ENCODE results near the gene DLL3. TPM values are rescaled to one million over a fixed set of nuclear protein-coding genes. Genes with fewer than 3 reads are reported as not detected.
A peak's percentile ranks its signal among the peaks of the same experiment; 100 is the strongest.

Gene DLL3
- total and polyA plus RNA-seq, 9 of the 15 experiments (the other 6 are each of a cell fraction or from before 2014, with no cell fraction given) = 0.80 to 6.3 (median 1.2) TPM

DNA sequence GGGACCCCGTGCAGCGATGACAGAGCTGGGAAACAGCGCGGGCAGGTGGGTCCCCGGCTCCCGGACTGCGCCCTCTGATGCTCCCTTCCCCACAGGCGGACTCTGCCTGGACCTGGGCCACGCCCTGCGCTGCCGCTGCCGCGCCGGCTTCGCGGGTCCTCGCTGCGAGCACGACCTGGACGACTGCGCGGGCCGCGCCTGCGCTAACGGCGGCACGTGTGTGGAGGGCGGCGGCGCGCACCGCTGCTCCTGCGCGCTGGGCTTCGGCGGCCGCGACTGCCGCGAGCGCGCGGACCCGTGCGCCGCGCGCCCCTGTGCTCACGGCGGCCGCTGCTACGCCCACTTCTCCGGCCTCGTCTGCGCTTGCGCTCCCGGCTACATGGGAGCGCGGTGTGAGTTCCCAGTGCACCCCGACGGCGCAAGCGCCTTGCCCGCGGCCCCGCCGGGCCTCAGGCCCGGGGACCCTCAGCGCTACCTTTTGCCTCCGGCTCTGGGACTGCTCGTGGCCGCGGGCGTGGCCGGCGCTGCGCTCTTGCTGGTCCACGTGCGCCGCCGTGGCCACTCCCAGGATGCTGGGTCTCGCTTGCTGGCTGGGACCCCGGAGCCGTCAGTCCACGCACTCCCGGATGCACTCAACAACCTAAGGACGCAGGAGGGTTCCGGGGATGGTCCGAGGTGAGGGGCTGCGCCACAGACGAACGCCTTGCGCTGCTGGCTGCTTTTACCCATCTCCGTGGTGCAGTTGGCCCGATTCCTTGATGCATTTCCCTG lies 8.4 kb downstream of the DLL3 start (continued):
- TF ChIP-seq REST (IDR thresholded peaks at IDR 0.05; ENCODE audit: borderline replicate concordance) (0 out of 2 replicates have a peak, but pooled peaks have one; percentile 12), REST (CRISPR knock-in tag; IDR thresholded peaks at IDR 0.05; ENCODE audit: low read depth) (no peak), MYC (IDR thresholded peaks at IDR 0.05; ENCODE audit: low read depth, low read length) (peak; percentile 73), MYC (CRISPR knock-in tag; IDR thresholded peaks at IDR 0.05; ENCODE audit: borderline replicate concordance, low read depth) (no peak), ZNF232 (CRISPR knock-in tag; IDR thresholded peaks at IDR 0.05) (peak; percentile 81; the same call in 1 of the 2 replicates), SIN3A (IDR thresholded peaks at IDR 0.05; ENCODE audit: borderline replicate concordance in 2 of 2, control insufficient read depth in 1 of 2, low read depth in 2 of 2, low read length in 2 of 2) (peak; percentile 32 to 55; a peak in 1 of 4 replicates), PURB (CRISPR knock-in tag; IDR thresholded peaks at IDR 0.05; ENCODE audit: low read depth) (no peak), KLF13 (tag; IDR thresholded peaks at IDR 0.05; ENCODE audit: borderline replicate concordance, low read depth) (peak; percentile 11; the same call in 1 of the 2 replicates), STAG1 (CRISPR knock-in tag; IDR thresholded peaks at IDR 0.05; ENCODE audit: borderline replicate concordance) (peak; percentile 33; the same call in 1 of the 2 replicates), RBM17 (IDR thresholded peaks at IDR 0.05; ENCODE audit: borderline replicate concordance, low read depth, low read length) (no peak), SNRNP70 (optimal IDR thresholded peaks at IDR 0.05; ENCODE audit: low read depth, low read length) (no peak)
- TF ChIP-seq, protein P1, sequence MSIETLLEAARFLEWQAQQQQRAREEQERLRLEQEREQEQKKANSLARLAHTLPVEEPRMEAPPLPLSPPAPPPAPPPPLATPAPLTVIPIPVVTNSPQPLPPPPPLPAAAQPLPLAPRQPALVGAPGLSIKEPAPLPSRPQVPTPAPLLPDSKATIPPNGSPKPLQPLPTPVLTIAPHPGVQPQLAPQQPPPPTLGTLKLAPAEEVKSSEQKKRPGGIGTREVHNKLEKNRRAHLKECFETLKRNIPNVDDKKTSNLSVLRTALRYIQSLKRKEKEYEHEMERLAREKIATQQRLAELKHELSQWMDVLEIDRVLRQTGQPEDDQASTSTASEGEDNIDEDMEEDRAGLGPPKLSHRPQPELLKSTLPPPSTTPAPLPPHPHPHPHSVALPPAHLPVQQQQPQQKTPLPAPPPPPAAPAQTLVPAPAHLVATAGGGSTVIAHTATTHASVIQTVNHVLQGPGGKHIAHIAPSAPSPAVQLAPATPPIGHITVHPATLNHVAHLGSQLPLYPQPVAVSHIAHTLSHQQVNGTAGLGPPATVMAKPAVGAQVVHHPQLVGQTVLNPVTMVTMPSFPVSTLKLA (conservative IDR thresholded peaks at IDR 0.05) = peak in 1 of 2 experiments; percentile 90; a peak in 3 of 4 replicates
- TF ChIP-seq, protein P2, sequence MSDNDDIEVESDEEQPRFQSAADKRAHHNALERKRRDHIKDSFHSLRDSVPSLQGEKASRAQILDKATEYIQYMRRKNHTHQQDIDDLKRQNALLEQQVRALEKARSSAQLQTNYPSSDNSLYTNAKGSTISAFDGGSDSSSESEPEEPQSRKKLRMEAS (CRISPR knock-in tag; IDR thresholded peaks at IDR 0.05) = peak; percentile 96
- TF ChIP-seq, protein P3, sequence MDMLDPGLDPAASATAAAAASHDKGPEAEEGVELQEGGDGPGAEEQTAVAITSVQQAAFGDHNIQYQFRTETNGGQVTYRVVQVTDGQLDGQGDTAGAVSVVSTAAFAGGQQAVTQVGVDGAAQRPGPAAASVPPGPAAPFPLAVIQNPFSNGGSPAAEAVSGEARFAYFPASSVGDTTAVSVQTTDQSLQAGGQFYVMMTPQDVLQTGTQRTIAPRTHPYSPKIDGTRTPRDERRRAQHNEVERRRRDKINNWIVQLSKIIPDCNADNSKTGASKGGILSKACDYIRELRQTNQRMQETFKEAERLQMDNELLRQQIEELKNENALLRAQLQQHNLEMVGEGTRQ (CRISPR knock-in tag; IDR thresholded peaks at IDR 0.05) = peak; percentile 59

Data from K562 (cell line).